ENCODE results near the gene GUCY1A1. TPM values are rescaled to one million over a fixed set of nuclear protein-coding genes. Genes with fewer than 3 reads are reported as not detected.

Gene GUCY1A1
- total RNA-seq (ENCODE audit: low replicate concordance) = 0.09 and 2.4 TPM in 2 replicates

GRCh38 chr4:155666344-155667221, at the start of gene GUCY1A1:
GUCY1A1 (plus strand) TSS chr4:155666848; CDS start chr4:155696868, 30,020 bp downstream.
- no peak for TF ChIP-seq CTCF (IDR thresholded peaks at IDR 0.05; ENCODE audit: insufficient read depth, low read length)
- no peak for DNase-seq (ENCODE audit: low read depth)
- H3K4me3 ChIP-seq (ENCODE audit: low read depth, low read length) = peak within 1 kb of the TSS; percentile 58

GRCh38 chr4:155617296-155617695, 49.4 kb upstream of the GUCY1A1 start:
- DNase-seq (ENCODE audit: low read depth) = peak; percentile 8
- H3K4me3 ChIP-seq (ENCODE audit: low read depth, low read length) = no peak overlapping the region
- TF ChIP-seq CTCF (IDR thresholded peaks at IDR 0.05; ENCODE audit: insufficient read depth, low read length) = no peak

GRCh38 chr4:155618183-155618838, 48.3 kb upstream of the GUCY1A1 start:
- no peak overlapping the region for H3K4me3 ChIP-seq (ENCODE audit: low read depth, low read length)
- TF ChIP-seq CTCF (IDR thresholded peaks at IDR 0.05; ENCODE audit: insufficient read depth, low read length) = no peak
- DNase-seq (ENCODE audit: low read depth) = no peak

- H3K4me3 ChIP-seq (ENCODE audit: low read depth, low read length) = no peak overlapping the region
- no peak for TF ChIP-seq CTCF (IDR thresholded peaks at IDR 0.05; ENCODE audit: insufficient read depth, low read length)
- DNase-seq (ENCODE audit: low read depth) = no peak
Observed at GRCh38 chr4:155620637-155621036, 46.0 kb upstream of the GUCY1A1 start.

- no peak for TF ChIP-seq CTCF (IDR thresholded peaks at IDR 0.05; ENCODE audit: insufficient read depth, low read length)
- no peak overlapping the region for H3K4me3 ChIP-seq (ENCODE audit: low read depth, low read length)
- no peak for DNase-seq (ENCODE audit: low read depth)
Observed at GRCh38 chr4:155624478-155624877, 42.2 kb upstream of the GUCY1A1 start.

GRCh38 chr4:155626561-155626960, 40.1 kb upstream of the GUCY1A1 start:
- no peak for TF ChIP-seq CTCF (IDR thresholded peaks at IDR 0.05; ENCODE audit: insufficient read depth, low read length)
- H3K4me3 ChIP-seq (ENCODE audit: low read depth, low read length) = no peak overlapping the region
- DNase-seq (ENCODE audit: low read depth) = no peak
